HG03442 (cell line): Measurements from ENCODE around the gene ATP11B.
"Not testable (repeated sequence)": the region's sequence is repeated elsewhere in the genome, so short reads cannot be mapped to it uniquely, and the experiment has no call there.

Source experiments
- ATAC-seq: cut with Tn5 transposase; IDR thresholded peaks from one replicate; pipeline ENCODE4 v1.9.1; 2021; ENCODE audit warnings: mild to moderate bottlenecking, moderate library complexity; ENCODE audit not compliant: unreplicated experiment

Gene ATP11B

GRCh38 chr3:182824957-182825356, 31.7 kb downstream of the ATP11B start:
- no peak for ATAC-seq

GRCh38 chr3:182829761-182830405, 36.6 kb downstream of the ATP11B start:
- no peak for ATAC-seq

GRCh38 chr3:182837855-182838454, 44.7 kb downstream of the ATP11B start:
- no peak for ATAC-seq

DNA sequence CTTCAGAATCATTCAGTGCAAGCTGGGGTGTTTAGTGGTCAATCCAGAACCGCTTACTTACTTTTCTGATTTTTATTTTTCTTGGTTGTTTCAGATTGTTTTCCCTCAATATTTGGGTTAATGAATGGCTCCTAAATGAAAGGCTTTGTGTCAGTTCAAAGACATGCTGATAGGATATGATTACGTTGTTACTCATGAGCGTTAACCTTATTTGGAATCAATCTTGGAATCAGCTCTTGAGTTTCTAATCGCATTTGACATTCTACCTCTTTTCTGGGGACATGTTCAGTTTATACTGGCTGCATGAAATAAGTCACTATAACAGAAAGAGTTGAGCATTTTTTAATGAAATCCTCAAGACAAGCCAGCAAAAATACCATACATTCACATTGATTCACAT, 50.2 kb downstream of the ATP11B start:
- no peak for ATAC-seq

DNA sequence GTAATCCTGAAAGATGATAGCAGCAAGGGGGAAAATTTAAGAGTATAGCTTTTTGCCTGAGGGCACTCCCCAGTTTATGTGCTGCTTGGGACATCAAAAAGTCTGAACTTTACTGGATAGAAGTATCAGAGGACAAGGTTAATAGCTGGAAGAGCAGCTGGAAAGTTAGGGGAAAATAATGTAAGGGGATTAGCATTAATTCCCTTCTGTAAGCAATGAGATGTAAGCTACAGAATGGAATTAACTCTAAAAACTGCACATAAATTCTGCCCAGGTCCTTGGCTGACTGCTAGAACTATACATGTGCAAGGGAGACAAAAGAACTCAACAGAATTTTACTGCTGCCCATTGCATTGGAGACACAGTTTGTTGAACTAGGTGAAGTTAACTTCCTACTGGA, 55.6 kb downstream of the ATP11B start:
- no peak for ATAC-seq

DNA sequence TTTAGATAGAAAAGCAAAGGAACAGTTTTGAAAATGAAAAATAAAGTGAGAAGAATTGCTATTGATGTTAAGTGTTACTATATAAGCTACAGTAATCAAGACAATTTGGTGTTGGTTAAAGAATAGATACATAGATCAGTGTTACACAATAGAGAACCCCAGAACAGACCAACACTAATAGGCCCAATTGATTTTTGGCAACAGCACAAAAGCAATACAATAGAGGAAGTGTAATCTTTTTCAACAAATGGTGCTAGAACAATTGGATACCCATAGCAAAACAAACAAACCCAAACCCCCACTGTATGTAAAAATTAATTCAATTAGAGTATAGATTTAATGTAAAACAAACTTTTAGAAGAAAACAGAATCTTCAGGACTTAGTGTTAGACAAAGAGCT, 61.8 kb downstream of the ATP11B start:
- no peak for ATAC-seq

GRCh38 chr3:182861348-182861747, 68.0 kb downstream of the ATP11B start:
- no peak for ATAC-seq

- ATAC-seq: no peak
These were observed 69.0 kb downstream of the ATP11B start for GRCh38 chr3:182862159-182862860.

DNA sequence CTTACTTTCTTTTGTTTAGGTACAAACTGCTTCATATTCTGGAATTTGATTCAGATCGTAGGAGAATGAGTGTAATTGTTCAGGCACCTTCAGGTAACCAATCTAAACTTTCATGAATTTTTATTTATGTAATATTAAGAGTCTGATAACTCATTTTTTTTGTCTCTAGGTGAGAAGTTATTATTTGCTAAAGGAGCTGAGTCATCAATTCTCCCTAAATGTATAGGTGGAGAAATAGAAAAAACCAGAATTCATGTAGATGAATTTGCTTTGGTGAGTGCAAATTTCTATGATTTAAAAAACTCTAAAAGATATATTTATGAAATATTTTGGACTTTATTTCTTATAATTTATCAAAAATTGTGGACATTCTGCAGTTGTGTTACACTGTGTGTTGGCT, 75.8 kb downstream of the ATP11B start:
- ATAC-seq: no peak

GRCh38 chr3:182870917-182871316, 77.6 kb downstream of the ATP11B start:
- ATAC-seq: not testable (repeated sequence)

GRCh38 chr3:182879031-182879611, 85.8 kb downstream of the ATP11B start:
- no peak for ATAC-seq

- no peak for ATAC-seq
These were observed 93.2 kb downstream of the ATP11B start for GRCh38 chr3:182886497-182886896.

- no peak for ATAC-seq
These were observed 96.8 kb downstream of the ATP11B start for GRCh38 chr3:182889948-182890629.

- no peak for ATAC-seq
These were observed 98.1 kb downstream of the ATP11B start for GRCh38 chr3:182891364-182891763.

GRCh38 chr3:182892226-182892625, 98.9 kb downstream of the ATP11B start:
- no peak for ATAC-seq

GRCh38 chr3:182895513-182896112, 102.3 kb downstream of the ATP11B start:
- ATAC-seq: no peak

DNA sequence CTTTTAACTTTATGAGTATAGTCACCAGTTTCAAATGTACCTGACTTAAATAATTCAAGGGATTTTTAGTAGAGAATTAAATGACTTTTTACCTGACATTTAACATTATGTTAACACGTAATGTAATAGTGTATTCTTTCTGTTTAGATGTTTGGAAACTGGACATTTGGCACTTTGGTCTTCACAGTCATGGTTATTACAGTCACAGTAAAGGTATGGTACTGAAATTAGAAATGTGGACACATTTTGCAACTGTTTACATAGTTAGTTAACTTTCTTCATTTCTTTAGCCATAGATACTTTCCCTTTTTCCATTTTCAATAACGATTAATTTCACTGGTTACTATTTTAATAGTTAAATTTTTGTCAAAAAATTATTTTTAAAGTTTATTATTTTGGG, 103.2 kb downstream of the ATP11B start:
- no peak for ATAC-seq

DNA sequence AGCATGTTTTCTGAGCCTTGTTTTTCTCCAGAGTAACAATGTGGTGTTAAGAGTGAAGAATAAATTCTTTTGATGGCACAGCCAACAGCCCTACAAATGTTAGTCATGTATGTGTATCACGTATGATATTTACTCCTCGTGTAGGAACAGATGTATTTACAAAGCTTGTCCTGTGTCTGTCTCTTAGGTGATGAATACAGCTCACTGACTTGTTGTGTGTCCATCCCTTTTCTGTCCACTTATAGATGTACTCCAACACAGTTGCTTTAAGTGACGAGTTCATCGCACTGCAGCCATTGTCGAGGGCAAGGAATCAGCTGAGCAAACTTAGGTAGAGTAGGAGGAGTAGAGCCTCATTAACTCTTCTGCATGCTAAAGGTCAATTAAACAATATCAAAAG, 108.9 kb downstream of the ATP11B start:
- ATAC-seq: no peak

DNA sequence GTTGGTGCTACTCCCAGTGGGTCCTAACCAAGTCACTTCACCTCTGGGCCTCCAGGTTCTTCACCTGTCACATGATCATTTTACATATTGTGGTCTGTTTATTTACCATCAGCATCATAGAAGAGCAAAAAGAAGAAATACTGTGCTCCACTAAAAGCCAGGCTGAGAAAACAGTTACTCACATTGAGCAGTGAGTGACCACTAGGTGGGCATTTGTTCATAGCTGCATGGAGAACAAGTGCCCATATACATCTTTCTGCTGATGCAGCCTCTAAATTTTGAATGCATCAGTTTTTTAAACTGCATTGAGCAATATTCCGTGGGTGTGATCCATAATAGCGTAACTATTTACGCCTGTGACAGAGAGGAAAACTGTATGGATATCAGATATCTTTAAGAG, 110.9 kb downstream of the ATP11B start:
- ATAC-seq: no peak

DNA sequence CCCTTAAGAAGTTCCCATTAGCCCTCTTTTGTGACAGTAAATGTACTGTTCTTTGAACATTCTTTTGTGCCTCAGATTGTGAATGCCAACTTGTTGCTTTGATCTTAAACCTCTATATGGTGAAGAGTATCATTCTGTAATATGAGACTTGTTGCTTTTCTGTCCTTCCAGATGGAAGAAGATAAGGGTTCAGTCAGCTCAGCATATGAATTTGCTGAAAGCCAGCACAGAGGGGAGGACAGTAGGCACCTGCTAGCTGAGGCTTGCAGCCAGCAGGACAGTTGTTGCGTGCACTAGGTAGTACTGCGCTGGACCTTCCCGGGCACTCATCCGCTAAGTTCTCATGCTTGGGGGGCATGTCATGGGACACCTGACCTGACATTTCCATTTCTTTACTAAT, 112.3 kb downstream of the ATP11B start:
- peak; percentile 24 for ATAC-seq

GRCh38 chr3:182906036-182906435, 112.7 kb downstream of the ATP11B start:
- ATAC-seq: peak; percentile 58
